IMR-90 (cell line): ENCODE data around the gene DMXL1. TPM values are rescaled to one million over a fixed set of nuclear protein-coding genes. Genes with fewer than 3 reads are reported as not detected.

ENCODE experiments used
- ATAC-seq: fragments of 200-7000 bp; cut with Tn5 transposase; 2 replicates; pipeline ENCODE4 v1.9.1; 2020; ENCODE audit warnings: low read depth, mild to moderate bottlenecking, moderate library complexity
- BruUV-seq: library from RNA; stranded (reverse); fragments of 400-500 nt; replicated peaks from 2 replicates; lab custom pipeline; 2021; lab: Mats Ljungman, UMichigan
- CTCF ChIA-PET: fragments of 300-600 bp; formaldehyde crosslinking; extraction: SDS; loops from one replicate; lab custom pipeline; 2021; ENCODE audit warnings: antibody characterized with exemption; lab: Yijun Ruan, JAX
- POLR2A ChIA-PET: fragments of 300-600 bp; sonication (Branson Sonifier 250); formaldehyde crosslinking; loops from one replicate; lab custom pipeline; 2022; ENCODE audit warnings: antibody characterized with exemption; ENCODE audit not compliant: unreplicated experiment; lab: Charles Lee
- DNase-seq: peaks from one replicate; pipeline ENCODE4 v3.0.0; 2013
- H2AFZ ChIP-seq: replicated peaks from 2 replicates; pipeline ENCODE3; 2013; ENCODE audit warnings: low read length, mild to moderate bottlenecking; ENCODE audit not compliant: poor library complexity
- H2AK5ac ChIP-seq: 2 replicates; pipeline ENCODE4 v1.6.1; 2013; ENCODE audit warnings: low read depth, low read length, inconsistent platforms
- H2AK9ac ChIP-seq: replicated peaks from 2 replicates; pipeline ENCODE3; 2013; ENCODE audit warnings: mild to moderate bottlenecking, low read depth, low read length, moderate library complexity; ENCODE audit not compliant: poor library complexity
- H2BK120ac ChIP-seq: 2 replicates; pipeline ENCODE4 v1.6.1; 2013; ENCODE audit warnings: low read depth, low read length, inconsistent platforms
- H2BK15ac ChIP-seq: 3 replicates; pipeline ENCODE4 v1.6.1; 2013; ENCODE audit warnings: low read depth, low read length, inconsistent platforms
- H2BK20ac ChIP-seq: 2 replicates; pipeline ENCODE4 v1.6.1; 2013; ENCODE audit warnings: low read depth, mild to moderate bottlenecking, inconsistent platforms, low read length, moderate library complexity
- H2BK5ac ChIP-seq: 2 replicates; pipeline ENCODE4 v1.6.1; 2013; ENCODE audit warnings: mild to moderate bottlenecking, low read depth, low read length, inconsistent platforms; ENCODE audit not compliant: poor library complexity, severe bottlenecking
- H3K14ac ChIP-seq: replicated peaks from 2 replicates; pipeline ENCODE4 v1.6.1; 2013; ENCODE audit warnings: low read depth, low read length, inconsistent platforms
- H3K18ac ChIP-seq: 2 replicates; pipeline ENCODE4 v1.6.1; 2013; ENCODE audit warnings: low read depth, low read length, control low read depth
- H3K23ac ChIP-seq: 2 replicates; pipeline ENCODE4 v1.6.1; 2013; ENCODE audit warnings: low read depth, low read length, inconsistent platforms
- H3K27ac ChIP-seq: 2 replicates; pipeline ENCODE4 v1.5.1; 2013; ENCODE audit warnings: mild to moderate bottlenecking, control low read depth, low read length; ENCODE audit not compliant: insufficient read depth
- H3K27me3 ChIP-seq: 2 replicates; pipeline ENCODE4 v1.6.1; 2013; ENCODE audit warnings: low read length; ENCODE audit not compliant: control insufficient read depth, insufficient read depth
- H3K36me3 ChIP-seq: 2 replicates; pipeline ENCODE4 v1.6.1; 2013; ENCODE audit warnings: low read length, mixed read lengths; ENCODE audit not compliant: control insufficient read depth, insufficient read depth
- H3K4ac ChIP-seq: 2 replicates; pipeline ENCODE4 v1.6.1; 2013; ENCODE audit warnings: low read depth, low read length, inconsistent platforms
- H3K4me1 ChIP-seq: 2 replicates; pipeline ENCODE4 v1.6.1; 2013; ENCODE audit warnings: low read length, mixed read lengths; ENCODE audit not compliant: control insufficient read depth, insufficient read depth
- H3K4me2 ChIP-seq: 2 replicates; pipeline ENCODE4 v1.6.1; 2013; ENCODE audit warnings: low read depth, mild to moderate bottlenecking, control low read depth, low read length, moderate library complexity
- H3K4me3 ChIP-seq: 2 replicates; pipeline ENCODE4 v1.5.1; 2013; ENCODE audit warnings: low read depth, mild to moderate bottlenecking, control low read depth, low read length, moderate library complexity; ENCODE audit not compliant: insufficient read depth
- H3K56ac ChIP-seq: 2 replicates; pipeline ENCODE4 v1.6.1; 2013; ENCODE audit warnings: low read length, inconsistent platforms; ENCODE audit not compliant: insufficient read depth; ENCODE audit errors: extremely low read depth
- H3K79me1 ChIP-seq, 2 experiments: 2 replicates each; pipeline ENCODE4 v1.6.1; 2013; ENCODE audit warnings: low read length in 2 of 2, inconsistent platforms in 1 of 2, low read depth in 1 of 2
- H3K9ac ChIP-seq: 2 replicates; pipeline ENCODE4 v1.6.1; 2013; ENCODE audit warnings: low read depth, low read length, control low read depth
- H3K9me1 ChIP-seq: 2 replicates; pipeline ENCODE4 v1.6.1; 2013; ENCODE audit warnings: low read length, inconsistent platforms; ENCODE audit not compliant: insufficient read depth
- H3K9me3 ChIP-seq: 2 replicates; pipeline ENCODE4 v1.6.1; 2013; ENCODE audit warnings: low read length; ENCODE audit not compliant: control insufficient read depth, insufficient read depth
- H4K20me1 ChIP-seq: 2 replicates; pipeline ENCODE4 v1.6.1; 2013; ENCODE audit warnings: low read length, inconsistent platforms; ENCODE audit not compliant: insufficient read depth
- H4K5ac ChIP-seq: 2 replicates; pipeline ENCODE4 v1.6.1; 2013; ENCODE audit warnings: mild to moderate bottlenecking, low read depth, low read length, control low read depth
- H4K8ac ChIP-seq, 2 experiments: 2 replicates each; pipeline ENCODE4 v1.6.1; 2013; ENCODE audit warnings: low read depth in 2 of 2, low read length in 2 of 2, control low read depth in 1 of 2, inconsistent platforms in 1 of 2
- H4K91ac ChIP-seq: 2 replicates; pipeline ENCODE4 v1.6.1; 2013; ENCODE audit warnings: low read depth, low read length, inconsistent platforms; ENCODE audit not compliant: insufficient read depth
- MAZ ChIP-seq: IDR thresholded peaks from 2 replicates; pipeline ENCODE4 v1.6.1; 2012; ENCODE audit warnings: low read depth, mild to moderate bottlenecking, low read length, improper control_type of control experiment, moderate library complexity, borderline replicate concordance
- WGBS, 2 experiments: methylation state at CpG; one replicate each; pipeline versions ENCODE4 v1.1.5 to v1.1.7; 2013; ENCODE audit warnings: missing lambda C conversion rate in 2 of 2; ENCODE audit not compliant: insufficient read length in 1 of 2; ENCODE audit errors: extremely low coverage in 2 of 2; 5-methylcytosine and 5-hydroxymethylcytosine counted together
- dilution Hi-C: fragments of 300-500 bp; cut with HindIII; formaldehyde crosslinking; loops from one replicate; pipeline ENCODE4 v1.14.3; 2018; ENCODE audit warnings: low sequenced_read_pairs; ENCODE audit not compliant: unreplicated experiment
- in situ Hi-C: fragments of 300-500 bp; cut with MboI; formaldehyde crosslinking; loops from 3 replicates; pipeline ENCODE4 v1.14.3; 2019; ENCODE audit warnings: low sequenced_read_pairs, inconsistent platforms, mixed read lengths
- intact Hi-C: fragments of 100-400 bp; cut with micrococcal nuclease; formaldehyde crosslinking; loops from 2 replicates; pipeline ENCODE4 v1.10.0; 2022
- polyA plus RNA-seq, 3 experiments: library from polyadenylated mRNA; depleted of rRNA; stranded (reverse); fragments of >200 nt; gene quantifications; 2 replicates each; pipeline ENCODE4 v1.2.3, GENCODE V29; 2012; ENCODE audit warnings: low replicate concordance in 1 of 3
- total RNA-seq: library from RNA; depleted of rRNA; stranded (reverse); fragments of >200 nt; gene quantifications from 2 replicates; pipeline ENCODE4 v1.2.3, GENCODE V29; 2012

The DMXL1 gene
- total and polyA plus RNA-seq, 2 of the 4 experiments (the other 2 are of a cell fraction), result 8.1 to 21.5 TPM

- intact Hi-C loops, result loop anchor here (10.0 kb wide), 1 partner anchor 236 kb away; no protein-coding TSS in a partner anchor
Observed at GRCh38 chr5:119028575-119028974, 42.3 kb upstream of the DMXL1 start.

More at GRCh38 chr5:119028575-119028974, 42.3 kb upstream of the DMXL1 start:
- DNase-seq (no peak), ATAC-seq (no peak)
- H2BK120ac ChIP-seq, result no peak overlapping the region
- H3K27ac ChIP-seq, result no peak overlapping the region
- H3K18ac ChIP-seq, result no peak overlapping the region
- H3K56ac ChIP-seq, result no peak overlapping the region
- no peaks in the 10 kb centered on the region for H3K36me3 ChIP-seq
- H3K79me1 ChIP-seq, result no peaks in the 10 kb centered on the region
- H2AFZ ChIP-seq, result no peak overlapping the region
- H3K9me3 ChIP-seq, result no peaks in the 10 kb centered on the region
- H2BK5ac ChIP-seq, result no peak overlapping the region
- no peak overlapping the region for H3K4me3 ChIP-seq
- H3K4ac ChIP-seq, result no peak overlapping the region
- no peak overlapping the region for H2AK5ac ChIP-seq
- H3K4me2 ChIP-seq, result no peak overlapping the region
- no peak overlapping the region for H4K91ac ChIP-seq
- no peak overlapping the region for H2BK15ac ChIP-seq
- WGBS, 2 experiments, result no CpG with 5 or more reads among the region's 5 CpGs
- no peak for TF ChIP-seq MAZ
- no peak overlapping the region for H2AK9ac ChIP-seq
- H4K8ac ChIP-seq, result no peak overlapping the region
- H3K4me1 ChIP-seq, result no peaks in the 10 kb centered on the region
- no peak overlapping the region for H3K9ac ChIP-seq
- no peak overlapping the region for H4K5ac ChIP-seq
- in situ Hi-C loops (loop anchor here (10.0 kb wide), 1 partner anchor 386 kb away; no protein-coding TSS in a partner anchor), dilution Hi-C loops (no loop called here)
- H3K27me3 ChIP-seq, result no peaks in the 10 kb centered on the region
- no peaks in the 10 kb centered on the region for H3K9me1 ChIP-seq
- ChIA-PET CTCF (interaction anchor here (0.6 kb wide), 1 partner anchor 342 kb away, joined by 3 read pairs; no protein-coding TSS in a partner anchor), POLR2A (no interaction called here)
- H3K14ac ChIP-seq, result no peak overlapping the region
- BruUV-seq, result no TSS peak
- H2BK20ac ChIP-seq, result 0 out of 2 replicates have a peak overlapping the region, but pooled peaks have one; percentile 49
- no peak overlapping the region for H3K23ac ChIP-seq
- H4K20me1 ChIP-seq, result no peaks in the 10 kb centered on the region
